Naive thymus-derived CD8-positive, alpha-beta T cell (primary cell): ENCODE data around the gene MARCKS. TPM values are rescaled to one million over a fixed set of nuclear protein-coding genes. Genes with fewer than 3 reads are reported as not detected.
A peak's percentile ranks its signal among the peaks of the same experiment; 100 is the strongest.

ENCODE experiments used
- ATAC-seq, 2 donors: fragments of 150-1000 bp; cut with Tn5 transposase in 1 of 2; sonication (Bioruptor Pico), chemical (Tn5 transposase) in 1 of 2; 1 replicate in 1 of 2; 2 replicates in 1 of 2; pipeline ENCODE4 v1.10.0; 2021; ENCODE audit warnings: mild to moderate bottlenecking in 2 of 2, moderate library complexity in 2 of 2
- POLR2A ChIA-PET: fragments of 350-600 bp; sonication (Branson Sonifier 250); formaldehyde crosslinking; loops from one replicate; lab custom pipeline; 2021; ENCODE audit warnings: antibody characterized with exemption; lab: Charles Lee
- DNase-seq, 10 donors: peaks; one replicate each; pipeline versions ENCODE4 v3.0.0 to v3.0.0-alpha.2; 2020 to 2022
- H3K27ac Mint-ChIP-seq, 10 donors: one replicate each; pipeline ENCODE4 v1.8.0; 2020 to 2022; ENCODE audit warnings: mild to moderate bottlenecking in 10 of 10, mixed read lengths in 10 of 10, moderate library complexity in 4 of 10, inconsistent platforms in 1 of 10
- H3K27me3 Mint-ChIP-seq, 5 donors: one replicate each; pipeline ENCODE4 v1.8.0; 2021 to 2022; ENCODE audit warnings: mixed read lengths in 5 of 5
- H3K36me3 Mint-ChIP-seq, 3 donors: one replicate each; pipeline ENCODE4 v1.8.0; 2020 to 2022; ENCODE audit warnings: mixed read lengths in 3 of 3, mild to moderate bottlenecking in 2 of 3, inconsistent platforms in 1 of 3
- H3K4me1 Mint-ChIP-seq, 4 donors: one replicate each; pipeline ENCODE4 v1.8.0; 2021 to 2022; ENCODE audit warnings: mixed read lengths in 4 of 4
- H3K4me3 Mint-ChIP-seq, 10 donors: one replicate each; pipeline ENCODE4 v1.8.0; 2020 to 2022; ENCODE audit warnings: mild to moderate bottlenecking in 10 of 10, mixed read lengths in 10 of 10, moderate library complexity in 6 of 10, inconsistent platforms in 1 of 10
- H3K9me3 Mint-ChIP-seq, 9 donors: one replicate each; pipeline ENCODE4 v1.8.0; 2020 to 2022; ENCODE audit warnings: mixed read lengths in 9 of 9, mild to moderate bottlenecking in 3 of 9, inconsistent platforms in 1 of 9, moderate library complexity in 1 of 9
- polyA plus RNA-seq, 3 donors: library from polyadenylated mRNA; unstranded; fragments of 300-500 nt; fragmentation: Illumina TruSeq; gene quantifications; one replicate each; pipeline ENCODE4 v1.2.3, GENCODE V29; 2021
- total RNA-seq, 8 experiments: library from RNA in 2 of 8; stranded (reverse) in 2 of 8; gene quantifications; one replicate each; pipeline ENCODE4 v1.2.3 and lab custom pipeline; 2021 to 2026

Gene MARCKS
- total and polyA plus RNA-seq, 5 experiments from 2014 or later = 2.2 to 2.5 TPM; not detected in 3

- H3K36me3 Mint-ChIP-seq = peaks cover 0 to 7% (median 3%) of the 10 kb centered on the region in 3 donors
- DNase-seq = peak in 2 of 10 donors; percentile 16 to 22
- POLR2A ChIA-PET = interaction anchor here (0.6 kb wide), 2 partner anchors 49 to 1693 kb away, joined by 3 to 7 read pairs; no protein-coding TSS in a partner anchor
- peak overlapping the region in 1 of 10 donors; percentile 51 for H3K4me3 Mint-ChIP-seq
- H3K27ac Mint-ChIP-seq = peak overlapping the region in 3 of 10 donors; percentile 8 to 44 (median 26)
- H3K4me1 Mint-ChIP-seq = peaks cover 9 to 23% (median 16%) of the 10 kb centered on the region in 4 donors
- no peak for ATAC-seq
- peaks cover 0 to 16% (median 0%) of the 10 kb centered on the region in 9 donors for H3K9me3 Mint-ChIP-seq
- peaks cover 26 to 36% (median 32%) of the 10 kb centered on the region in 5 donors for H3K27me3 Mint-ChIP-seq
These were observed 1.4 kb upstream of the MARCKS start for GRCh38 chr6:113855500-113856374.

- no peak for ATAC-seq
- peaks cover 9 to 24% (median 16%) of the 10 kb centered on the region in 4 donors for H3K4me1 Mint-ChIP-seq
- peaks cover 0 to 7% (median 3%) of the 10 kb centered on the region in 3 donors for H3K36me3 Mint-ChIP-seq
- H3K9me3 Mint-ChIP-seq = peaks cover 0 to 16% (median 0%) of the 10 kb centered on the region in 9 donors
- DNase-seq = no peak
- POLR2A ChIA-PET = no interaction called here
- no peak overlapping the region for H3K27ac Mint-ChIP-seq
- no peak overlapping the region for H3K4me3 Mint-ChIP-seq
- peaks cover 29 to 35% (median 32%) of the 10 kb centered on the region in 5 donors for H3K27me3 Mint-ChIP-seq
These were observed 845 bp upstream of the MARCKS start for GRCh38 chr6:113856375-113856624.

GRCh38 chr6:113857556-113858479, 673 bp downstream of the MARCKS start:
- H3K4me1 Mint-ChIP-seq = peaks cover 9 to 24% (median 16%) of the 10 kb centered on the region in 4 donors
- peak overlapping the region in 5 of 10 donors; percentile 29 to 85 (median 72) for H3K27ac Mint-ChIP-seq
- H3K9me3 Mint-ChIP-seq = peaks cover 0 to 16% (median 0%) of the 10 kb centered on the region in 9 donors
- ATAC-seq = no peak
- H3K36me3 Mint-ChIP-seq = peaks cover 0 to 7% (median 3%) of the 10 kb centered on the region in 3 donors
- peaks cover 18 to 33% (median 32%) of the 10 kb centered on the region in 5 donors for H3K27me3 Mint-ChIP-seq
- peak in 2 of 10 donors; percentile 19 to 29 for DNase-seq
- POLR2A ChIA-PET = no interaction called here
- no peak overlapping the region for H3K4me3 Mint-ChIP-seq

GRCh38 chr6:113858480-113859348, 1.6 kb downstream of the MARCKS start:
- H3K9me3 Mint-ChIP-seq = peaks cover 0 to 16% (median 0%) of the 10 kb centered on the region in 9 donors
- ATAC-seq (peak; percentile 82 to 89), DNase-seq (peak; percentile 64 to 84 (median 78))
- POLR2A ChIA-PET = no interaction called here
- peak overlapping the region in 4 of 10 donors; percentile 29 to 85 (median 72) for H3K27ac Mint-ChIP-seq
- peaks cover 0 to 7% (median 3%) of the 10 kb centered on the region in 3 donors for H3K36me3 Mint-ChIP-seq
- H3K4me1 Mint-ChIP-seq = peaks cover 9 to 24% (median 16%) of the 10 kb centered on the region in 4 donors
- H3K27me3 Mint-ChIP-seq = peaks cover 9 to 26% (median 25%) of the 10 kb centered on the region in 5 donors
- H3K4me3 Mint-ChIP-seq = peak overlapping the region in 9 of 10 donors; percentile 12 to 76 (median 63)

- POLR2A ChIA-PET = no interaction called here
- Mint-ChIP-seq H3K4me1 (peaks cover 9 to 21% (median 15%) of the 10 kb centered on the region in 4 donors), H3K9me3 (peaks cover 0 to 14% (median 0%) of the 10 kb centered on the region in 9 donors), H3K4me3 (peak overlapping the region in 8 of 10 donors; percentile 12 to 76 (median 60)), H3K27me3 (peaks cover 9 to 23% (median 22%) of the 10 kb centered on the region in 5 donors), H3K36me3 (peaks cover 0 to 7% (median 3%) of the 10 kb centered on the region in 3 donors), H3K27ac (no peak overlapping the region)
- ATAC-seq (no peak), DNase-seq (no peak)
These were observed 2.4 kb downstream of the MARCKS start for GRCh38 chr6:113859349-113860180.

GRCh38 chr6:113860181-113860955, 3.2 kb downstream of the MARCKS start:
- DNase-seq (no peak), ATAC-seq (no peak)
- no peak overlapping the region for H3K27ac Mint-ChIP-seq
- H3K9me3 Mint-ChIP-seq = peaks cover 0 to 11% (median 0%) of the 10 kb centered on the region in 9 donors
- peak overlapping the region in 9 of 10 donors; percentile 22 to 81 (median 63) for H3K4me3 Mint-ChIP-seq
- peaks cover 9 to 23% (median 22%) of the 10 kb centered on the region in 5 donors for H3K27me3 Mint-ChIP-seq
- peaks cover 0 to 7% (median 3%) of the 10 kb centered on the region in 3 donors for H3K36me3 Mint-ChIP-seq
- peaks cover 5 to 20% (median 14%) of the 10 kb centered on the region in 4 donors for H3K4me1 Mint-ChIP-seq
- POLR2A ChIA-PET = no interaction called here

- Mint-ChIP-seq H3K27me3 (peaks cover 20 to 28% (median 27%) of the 10 kb centered on the region in 5 donors), H3K4me3 (no peak overlapping the region), H3K27ac (no peak overlapping the region), H3K9me3 (peaks cover 0 to 8% (median 0%) of the 10 kb centered on the region in 9 donors), H3K36me3 (peaks cover 0 to 7% (median 3%) of the 10 kb centered on the region in 3 donors), H3K4me1 (peaks cover 0 to 20% (median 14%) of the 10 kb centered on the region in 4 donors)
- ATAC-seq = no peak
- POLR2A ChIA-PET = no interaction called here
- DNase-seq = no peak
These were observed 5.0 kb downstream of the MARCKS start for GRCh38 chr6:113862112-113862511.

GRCh38 chr6:113870917-113871316, 13.8 kb downstream of the MARCKS start:
- Mint-ChIP-seq H3K36me3 (no peaks in the 10 kb centered on the region), H3K4me1 (peaks cover 4 to 9% (median 8%) of the 10 kb centered on the region in 4 donors), H3K27me3 (peaks cover 12 to 66% (median 18%) of the 10 kb centered on the region in 5 donors), H3K27ac (no peak overlapping the region), H3K9me3 (peaks cover 0 to 2% (median 0%) of the 10 kb centered on the region in 9 donors), H3K4me3 (no peak overlapping the region)
- DNase-seq (no peak), ATAC-seq (no peak)
- POLR2A ChIA-PET = no interaction called here

GRCh38 chr6:113871975-113872374, 14.8 kb downstream of the MARCKS start:
- Mint-ChIP-seq H3K4me3 (no peak overlapping the region), H3K36me3 (no peaks in the 10 kb centered on the region), H3K9me3 (peaks cover 0 to 2% (median 0%) of the 10 kb centered on the region in 9 donors), H3K4me1 (peaks cover 4 to 9% (median 8%) of the 10 kb centered on the region in 4 donors), H3K27ac (no peak overlapping the region), H3K27me3 (peaks cover 11 to 55% (median 13%) of the 10 kb centered on the region in 5 donors)
- ATAC-seq = no peak
- POLR2A ChIA-PET = no interaction called here
- DNase-seq = no peak

GRCh38 chr6:113873043-113873667, 16.0 kb downstream of the MARCKS start:
- peaks cover 10 to 55% (median 15%) of the 10 kb centered on the region in 5 donors for H3K27me3 Mint-ChIP-seq
- H3K4me3 Mint-ChIP-seq = peak overlapping the region in 7 of 10 donors; percentile 2 to 50 (median 30)
- H3K36me3 Mint-ChIP-seq = no peaks in the 10 kb centered on the region
- POLR2A ChIA-PET = no interaction called here
- DNase-seq = peak in 1 of 10 donors; percentile 16
- ATAC-seq = peak in 1 of 2 donors; percentile 45
- H3K9me3 Mint-ChIP-seq = peaks cover 0 to 2% (median 0%) of the 10 kb centered on the region in 9 donors
- H3K27ac Mint-ChIP-seq = peak overlapping the region in 2 of 10 donors; percentile 10 to 31
- H3K4me1 Mint-ChIP-seq = peaks cover 4 to 9% (median 8%) of the 10 kb centered on the region in 4 donors
